Osteoblast (primary cell): ENCODE results near the gene SLC45A1. TPM values are rescaled to one million over a fixed set of nuclear protein-coding genes. Genes with fewer than 3 reads are reported as not detected.

ENCODE experiments used
- DNase-seq: peaks from one replicate; pipeline ENCODE4 v3.0.0; 2011; ENCODE audit warnings: low spot score, mixed read lengths; ENCODE audit not compliant: insufficient read length; ENCODE audit errors: missing footprints
- H2AFZ ChIP-seq: 2 replicates; pipeline ENCODE4 v1.6.0; 2011; ENCODE audit warnings: mild to moderate bottlenecking, low read length
- H3K27ac ChIP-seq: 2 replicates; pipeline ENCODE4 v1.5.1; 2011; ENCODE audit warnings: mild to moderate bottlenecking, low read depth, low read length, moderate library complexity
- H3K27me3 ChIP-seq: 2 replicates; pipeline ENCODE4 v1.6.0; 2012; ENCODE audit warnings: mild to moderate bottlenecking, control low read depth, inconsistent platforms, low read length, moderate library complexity; ENCODE audit not compliant: insufficient read depth
- H3K36me3 ChIP-seq: 2 replicates; pipeline ENCODE4 v1.5.1; 2011; ENCODE audit warnings: mild to moderate bottlenecking, low read length, control low read depth, moderate library complexity; ENCODE audit not compliant: insufficient read depth
- H3K4me1 ChIP-seq: 2 replicates; pipeline ENCODE4 v1.5.1; 2011; ENCODE audit warnings: mild to moderate bottlenecking, low read length, control low read depth, moderate library complexity; ENCODE audit not compliant: insufficient read depth
- H3K4me2 ChIP-seq: 2 replicates; pipeline ENCODE4 v1.6.0; 2011; ENCODE audit warnings: mild to moderate bottlenecking, low read length; ENCODE audit not compliant: insufficient read depth
- H3K4me3 ChIP-seq: fragments of 200-600 bp; sonication (generic); 3 replicates; pipeline ENCODE4 v1.5.1; 2012; ENCODE audit warnings: mild to moderate bottlenecking, low read length, inconsistent platforms; ENCODE audit not compliant: insufficient read depth
- H3K79me2 ChIP-seq: 2 replicates; pipeline ENCODE4 v1.6.0; 2012; ENCODE audit warnings: mild to moderate bottlenecking, low read length, control low read depth, inconsistent platforms; ENCODE audit not compliant: insufficient read depth
- H3K9me3 ChIP-seq: 2 replicates; pipeline ENCODE4 v1.5.1; 2011; ENCODE audit warnings: low read depth, low read length, control low read depth
- H4K20me1 ChIP-seq: 2 replicates; pipeline ENCODE4 v1.6.0; 2012; ENCODE audit warnings: mild to moderate bottlenecking, low read length, control low read depth; ENCODE audit not compliant: insufficient read depth
- small RNA-seq: library from RNA; depleted of rRNA; stranded (forward); fragments of <200 nt; gene quantifications from one replicate; pipeline ENCODE3, GENCODE V24; 2012
- total RNA-seq: library from RNA; depleted of rRNA; stranded (reverse); fragments of >200 nt; gene quantifications from 2 replicates; pipeline ENCODE4 v1.2.3, GENCODE V29; 2012
- TF ChIP-seq, protein P1 (sequence below): IDR thresholded peaks from 2 replicates; pipeline ENCODE4 v1.5.1; 2011; ENCODE audit warnings: mild to moderate bottlenecking, low read depth, low read length, moderate library complexity; ENCODE audit errors: extremely low read depth

SLC45A1 gene
- total RNA-seq, 1 donor: 1.8 TPM

DNA sequence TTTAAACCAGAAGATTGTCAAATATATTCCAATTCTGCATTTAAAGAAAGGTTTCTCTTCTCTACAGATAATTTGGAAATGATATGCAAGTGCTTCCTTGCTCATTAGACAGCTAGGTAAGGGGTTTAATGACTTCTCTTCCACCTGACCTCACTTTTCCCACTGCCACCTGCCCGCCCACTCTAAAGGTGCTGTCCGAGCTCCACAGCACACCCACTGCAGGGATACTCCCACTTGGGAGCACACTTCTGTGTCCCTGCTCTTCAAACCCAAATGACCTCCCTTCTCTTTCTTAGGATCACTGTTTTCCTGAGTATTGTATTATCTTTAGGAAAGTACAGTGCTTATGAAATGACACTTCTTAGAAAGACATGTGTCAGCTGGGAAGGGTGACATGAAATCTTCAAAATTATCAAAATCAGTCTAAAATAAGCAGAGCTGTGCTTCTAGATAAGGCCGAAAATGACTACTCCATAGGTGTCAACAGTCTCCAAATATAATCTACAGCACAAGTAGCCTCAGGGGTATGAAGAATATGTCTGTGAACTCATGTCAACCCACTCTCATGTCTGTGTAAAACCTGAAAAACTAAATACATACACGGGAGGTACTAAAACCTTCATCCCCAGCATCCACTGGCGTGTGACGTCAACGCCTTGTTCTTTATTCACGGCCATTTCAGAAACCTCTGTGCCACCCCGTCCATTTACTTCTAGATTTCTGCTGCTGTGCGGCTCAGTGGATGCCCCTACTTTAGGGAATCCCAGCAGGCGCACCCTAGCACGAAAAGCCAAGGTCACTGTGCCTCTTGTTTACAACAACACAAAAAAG lies 71.0 kb downstream of the SLC45A1 start:
- Histone ChIP-seq H3K4me2 (no peak overlapping the region), H2AFZ (no peak overlapping the region), H3K27ac (no peak overlapping the region), H3K4me3 (no peak overlapping the region), H3K79me2 (peaks cover 93% of the 10 kb centered on the region), H3K9me3 (no peaks in the 10 kb centered on the region), H4K20me1 (peaks cover 8% of the 10 kb centered on the region), H3K4me1 (peaks cover 6% of the 10 kb centered on the region), H3K27me3 (no peaks in the 10 kb centered on the region), H3K36me3 (peaks cover 37% of the 10 kb centered on the region)
- TF ChIP-seq, protein P1, sequence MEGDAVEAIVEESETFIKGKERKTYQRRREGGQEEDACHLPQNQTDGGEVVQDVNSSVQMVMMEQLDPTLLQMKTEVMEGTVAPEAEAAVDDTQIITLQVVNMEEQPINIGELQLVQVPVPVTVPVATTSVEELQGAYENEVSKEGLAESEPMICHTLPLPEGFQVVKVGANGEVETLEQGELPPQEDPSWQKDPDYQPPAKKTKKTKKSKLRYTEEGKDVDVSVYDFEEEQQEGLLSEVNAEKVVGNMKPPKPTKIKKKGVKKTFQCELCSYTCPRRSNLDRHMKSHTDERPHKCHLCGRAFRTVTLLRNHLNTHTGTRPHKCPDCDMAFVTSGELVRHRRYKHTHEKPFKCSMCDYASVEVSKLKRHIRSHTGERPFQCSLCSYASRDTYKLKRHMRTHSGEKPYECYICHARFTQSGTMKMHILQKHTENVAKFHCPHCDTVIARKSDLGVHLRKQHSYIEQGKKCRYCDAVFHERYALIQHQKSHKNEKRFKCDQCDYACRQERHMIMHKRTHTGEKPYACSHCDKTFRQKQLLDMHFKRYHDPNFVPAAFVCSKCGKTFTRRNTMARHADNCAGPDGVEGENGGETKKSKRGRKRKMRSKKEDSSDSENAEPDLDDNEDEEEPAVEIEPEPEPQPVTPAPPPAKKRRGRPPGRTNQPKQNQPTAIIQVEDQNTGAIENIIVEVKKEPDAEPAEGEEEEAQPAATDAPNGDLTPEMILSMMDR: no peak
- DNase-seq: no peak

DNA sequence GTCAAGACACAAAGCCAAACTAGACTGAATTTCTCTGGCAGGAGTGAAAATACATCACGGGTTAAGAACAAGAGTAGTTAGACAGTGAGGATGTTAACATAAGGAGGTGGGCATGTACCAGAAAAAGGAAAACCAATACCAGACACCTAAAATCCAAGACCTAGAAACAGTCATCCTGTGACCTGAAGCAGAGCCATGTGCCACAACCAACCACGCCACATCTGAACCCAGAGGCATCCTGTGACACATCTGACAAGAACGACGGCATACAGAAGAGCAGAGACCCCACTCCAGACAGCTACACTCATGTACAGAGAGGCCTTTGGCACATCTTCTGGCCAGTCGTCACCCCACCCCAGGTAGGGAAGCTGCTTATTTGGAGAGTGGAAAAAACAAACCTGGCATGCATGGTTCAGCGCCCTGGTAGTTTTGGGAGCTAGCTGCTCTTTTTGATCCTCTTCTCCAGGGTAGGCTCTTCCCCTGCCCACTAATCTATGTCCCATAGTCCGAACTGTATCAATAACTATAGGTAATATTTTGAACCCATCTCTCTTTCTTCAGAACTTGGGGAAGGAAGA lies 72.1 kb downstream of the SLC45A1 start:
- TF ChIP-seq, protein P1: no peak
- peak overlapping the region; percentile 17 for H3K27ac ChIP-seq
- peaks cover 28% of the 10 kb centered on the region for H3K36me3 ChIP-seq
- peaks cover 85% of the 10 kb centered on the region for H3K79me2 ChIP-seq
- H2AFZ ChIP-seq: no peak overlapping the region
- H3K4me1 ChIP-seq: peaks cover 16% of the 10 kb centered on the region
- H3K27me3 ChIP-seq: no peaks in the 10 kb centered on the region
- no peaks in the 10 kb centered on the region for H4K20me1 ChIP-seq
- DNase-seq: no peak
- no peak overlapping the region for H3K4me3 ChIP-seq
- no peaks in the 10 kb centered on the region for H3K9me3 ChIP-seq
- H3K4me2 ChIP-seq: no peak overlapping the region

- peaks cover 83% of the 10 kb centered on the region for H3K79me2 ChIP-seq
- peaks cover 28% of the 10 kb centered on the region for H3K36me3 ChIP-seq
- DNase-seq: no peak
- H2AFZ ChIP-seq: no peak overlapping the region
- H3K4me2 ChIP-seq: no peak overlapping the region
- no peaks in the 10 kb centered on the region for H3K27me3 ChIP-seq
- TF ChIP-seq, protein P1: no peak
- peak overlapping the region; percentile 43 for H3K27ac ChIP-seq
- no peaks in the 10 kb centered on the region for H3K9me3 ChIP-seq
- no peak overlapping the region for H3K4me3 ChIP-seq
- H4K20me1 ChIP-seq: no peaks in the 10 kb centered on the region
- H3K4me1 ChIP-seq: peaks cover 21% of the 10 kb centered on the region
Observed at GRCh38 chr1:8390707-8391106, 72.8 kb downstream of the SLC45A1 start.

DNA sequence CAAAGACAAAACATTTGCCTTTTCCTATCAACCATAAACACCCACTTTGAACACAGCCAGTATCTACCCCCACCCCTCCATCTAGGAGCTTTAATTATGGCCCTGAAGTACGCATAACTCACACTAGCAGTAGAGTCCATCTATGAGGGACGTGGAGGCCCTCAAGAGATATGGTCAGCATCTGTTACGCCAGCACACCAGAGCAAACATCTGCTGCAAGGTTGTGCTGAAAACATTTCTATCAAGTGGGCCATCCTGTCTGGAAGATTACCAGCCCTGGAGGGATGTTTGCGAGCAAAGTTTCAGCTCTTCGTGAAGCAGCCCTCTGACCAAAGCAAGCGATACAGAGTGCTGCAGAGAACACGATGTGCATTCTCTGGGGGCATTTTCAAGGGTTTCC lies 74.6 kb downstream of the SLC45A1 start:
- H3K9me3 ChIP-seq: no peaks in the 10 kb centered on the region
- no peak overlapping the region for H3K4me2 ChIP-seq
- H3K27ac ChIP-seq: no peak overlapping the region
- TF ChIP-seq, protein P1: no peak
- H3K79me2 ChIP-seq: peaks cover 72% of the 10 kb centered on the region
- no peaks in the 10 kb centered on the region for H4K20me1 ChIP-seq
- DNase-seq: no peak
- H3K4me3 ChIP-seq: no peak overlapping the region
- no peaks in the 10 kb centered on the region for H3K27me3 ChIP-seq
- peaks cover 38% of the 10 kb centered on the region for H3K4me1 ChIP-seq
- no peak overlapping the region for H2AFZ ChIP-seq
- H3K36me3 ChIP-seq: peaks cover 28% of the 10 kb centered on the region

Small RNA genes within 50 kb of the gene (small RNA-seq; reads per million reads assigned to genes)
- gene RF00019: not detected
- not detected for gene RNU6-991P
